Upper lobe of right lung (tissue), 1 donor: ENCODE data around the gene EHD4. TPM values are rescaled to one million over a fixed set of nuclear protein-coding genes. Genes with fewer than 3 reads are reported as not detected.

Source experiments
- ATAC-seq: fragments of 200-7000 bp; cut with Tn5 transposase; one replicate; pipeline ENCODE4 v1.9.1; 2020; ENCODE audit warnings: mild to moderate bottlenecking, moderate library complexity
- DNase-seq: peaks from one replicate; pipeline ENCODE4 v3.0.0-alpha.2; 2020
- H3K27ac ChIP-seq: fragments of 200-600 bp; one replicate; pipeline ENCODE4 v1.8.0; 2022
- H3K27me3 ChIP-seq: fragments of 200-600 bp; one replicate; pipeline ENCODE4 v1.8.0; 2022; ENCODE audit warnings: mild to moderate bottlenecking
- H3K36me3 ChIP-seq: fragments of 200-600 bp; one replicate; pipeline ENCODE4 v1.8.0; 2022
- H3K4me1 ChIP-seq: fragments of 200-600 bp; one replicate; pipeline ENCODE4 v1.8.0; 2022
- H3K4me3 ChIP-seq: fragments of 200-600 bp; one replicate; pipeline ENCODE4 v1.8.0; 2022; ENCODE audit warnings: mild to moderate bottlenecking
- H3K9me3 ChIP-seq: fragments of 200-600 bp; one replicate; pipeline ENCODE4 v1.8.0; 2022
- intact Hi-C: fragments of 100-400 bp; cut with DNase I; formaldehyde crosslinking; loops from one replicate; pipeline ENCODE4 v1.11.0; 2022
- total RNA-seq: library from RNA; stranded (reverse); fragmentation: NEBNext Ultra II Directional; extraction: Animal tissue kit (Norgen Biotek cat#: 25700); gene quantifications from one replicate; pipeline ENCODE4 v1.2.1, GENCODE V29; 2021
- TF ChIP-seq, protein P1 (sequence below): fragments of 200-600 bp; IDR thresholded peaks from one replicate; pipeline ENCODE4 v1.8.0; 2022; ENCODE audit warnings: antibody characterized with exemption
- donor health status: DM: no; HTN: yes; CAD: no; lungs with severe emphysema.

EHD4 gene
- total RNA-seq, 1 donor from 2014 or later, result 39.5 TPM

DNA sequence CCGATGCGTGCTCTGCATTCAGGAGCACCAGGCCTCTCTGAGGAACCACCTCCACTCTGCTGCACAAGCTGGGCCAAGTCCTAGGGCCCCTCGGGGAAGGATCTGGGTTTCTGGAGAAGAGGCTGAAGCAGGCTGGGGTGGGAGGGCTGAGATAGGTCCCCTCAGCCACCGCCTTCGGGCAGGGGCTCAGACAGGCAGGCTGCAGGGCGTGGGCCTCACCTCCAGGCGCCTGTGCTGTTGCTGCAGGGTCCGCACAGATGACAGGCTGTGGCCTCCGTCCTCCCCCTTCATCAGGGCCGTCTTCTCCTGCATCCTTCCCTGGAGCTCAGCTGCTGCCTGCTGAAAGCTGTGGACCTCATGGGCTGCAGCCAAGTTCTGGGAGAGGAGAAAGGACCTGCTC, 118.5 kb downstream of the EHD4 start:
- ATAC-seq (no peak), DNase-seq (no peak)
- H3K4me1 ChIP-seq, result no peaks in the 10 kb centered on the region
- H3K36me3 ChIP-seq, result no peaks in the 10 kb centered on the region
- TF ChIP-seq, protein P1, sequence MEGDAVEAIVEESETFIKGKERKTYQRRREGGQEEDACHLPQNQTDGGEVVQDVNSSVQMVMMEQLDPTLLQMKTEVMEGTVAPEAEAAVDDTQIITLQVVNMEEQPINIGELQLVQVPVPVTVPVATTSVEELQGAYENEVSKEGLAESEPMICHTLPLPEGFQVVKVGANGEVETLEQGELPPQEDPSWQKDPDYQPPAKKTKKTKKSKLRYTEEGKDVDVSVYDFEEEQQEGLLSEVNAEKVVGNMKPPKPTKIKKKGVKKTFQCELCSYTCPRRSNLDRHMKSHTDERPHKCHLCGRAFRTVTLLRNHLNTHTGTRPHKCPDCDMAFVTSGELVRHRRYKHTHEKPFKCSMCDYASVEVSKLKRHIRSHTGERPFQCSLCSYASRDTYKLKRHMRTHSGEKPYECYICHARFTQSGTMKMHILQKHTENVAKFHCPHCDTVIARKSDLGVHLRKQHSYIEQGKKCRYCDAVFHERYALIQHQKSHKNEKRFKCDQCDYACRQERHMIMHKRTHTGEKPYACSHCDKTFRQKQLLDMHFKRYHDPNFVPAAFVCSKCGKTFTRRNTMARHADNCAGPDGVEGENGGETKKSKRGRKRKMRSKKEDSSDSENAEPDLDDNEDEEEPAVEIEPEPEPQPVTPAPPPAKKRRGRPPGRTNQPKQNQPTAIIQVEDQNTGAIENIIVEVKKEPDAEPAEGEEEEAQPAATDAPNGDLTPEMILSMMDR, result no peak
- H3K4me3 ChIP-seq, result no peak overlapping the region
- H3K27me3 ChIP-seq, result no peaks in the 10 kb centered on the region
- intact Hi-C loops, result no loop called here
- H3K9me3 ChIP-seq, result no peaks in the 10 kb centered on the region
- H3K27ac ChIP-seq, result no peak overlapping the region

DNA sequence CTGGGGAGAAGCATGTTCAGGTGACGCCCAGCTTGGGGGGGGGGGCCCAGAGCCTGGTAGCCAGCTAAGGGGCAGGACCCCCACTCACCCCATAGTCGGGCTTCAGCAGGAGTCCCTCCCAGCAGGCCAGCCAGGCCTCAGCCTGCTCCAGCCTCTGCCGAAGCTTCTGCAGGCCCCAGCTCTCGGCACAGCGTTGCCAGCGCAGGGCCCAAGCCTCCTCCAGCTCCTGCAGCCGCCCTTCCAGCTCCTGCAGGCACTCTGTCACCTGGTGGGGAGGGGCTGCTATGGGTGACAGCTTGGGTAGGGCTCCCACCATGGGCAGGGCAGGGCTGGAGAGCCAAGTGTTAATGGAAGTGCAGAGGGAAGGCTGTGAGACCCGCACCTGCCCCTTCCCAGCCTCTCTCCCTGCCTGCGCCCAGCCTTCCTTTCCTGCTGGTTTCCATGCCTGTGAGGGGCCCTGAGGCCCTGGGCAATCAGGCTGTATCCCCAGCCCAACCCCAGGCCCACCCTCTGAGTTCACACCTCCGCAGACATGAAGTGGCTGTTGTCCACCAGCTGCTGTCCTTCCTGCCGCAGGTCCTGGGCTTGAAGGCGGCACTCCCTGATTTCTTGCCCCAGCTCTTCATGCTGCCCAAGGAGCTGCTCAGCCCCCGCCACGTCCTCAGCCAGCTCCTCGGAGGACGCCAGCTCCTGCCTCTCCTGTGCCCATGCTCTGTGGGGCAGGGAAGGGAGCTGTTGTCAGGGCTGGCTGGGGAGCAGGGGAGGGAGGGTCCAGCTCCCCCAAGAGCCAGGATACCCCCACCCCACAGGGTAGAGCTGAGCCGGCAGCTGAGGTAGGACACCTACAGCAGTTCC, 119.4 kb downstream of the EHD4 start:
- intact Hi-C loops, result no loop called here
- Histone ChIP-seq H3K27me3 (no peaks in the 10 kb centered on the region), H3K4me1 (no peaks in the 10 kb centered on the region), H3K9me3 (no peaks in the 10 kb centered on the region), H3K4me3 (no peak overlapping the region), H3K27ac (no peak overlapping the region), H3K36me3 (peaks cover 5% of the 10 kb centered on the region)
- TF ChIP-seq, protein P1, result no peak
- ATAC-seq (peak; percentile 10), DNase-seq (no peak)

DNA sequence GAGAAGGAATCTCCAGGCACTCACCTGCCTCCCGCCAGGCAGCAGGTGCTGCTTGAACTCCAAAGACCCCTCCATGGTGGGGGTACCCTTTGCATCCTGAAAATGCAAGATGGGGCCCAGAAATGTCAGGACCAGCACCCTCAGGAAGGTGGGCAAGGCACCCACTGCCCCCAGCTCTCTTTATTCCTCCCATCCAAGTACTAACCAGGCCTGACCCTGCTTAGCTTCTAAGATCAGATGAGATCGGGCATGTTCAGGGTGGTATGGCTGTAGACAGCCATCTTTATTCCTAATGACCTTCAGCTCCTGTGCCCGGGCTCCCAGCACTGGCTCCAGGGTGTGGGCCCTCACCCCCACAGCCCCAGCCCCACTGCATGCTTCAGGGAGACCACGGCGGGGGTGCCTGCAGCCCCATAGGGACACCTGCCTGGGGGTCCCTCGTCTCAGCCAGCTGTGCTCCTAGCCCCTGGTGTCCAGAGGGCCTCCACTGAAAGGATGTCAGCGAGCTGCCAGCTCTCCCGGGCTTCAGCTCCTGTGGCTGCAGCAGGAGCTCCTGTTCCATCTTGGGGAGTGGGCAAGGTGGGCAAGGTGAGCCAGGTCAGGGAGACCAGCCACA, 120.5 kb downstream of the EHD4 start:
- Histone ChIP-seq H3K27me3 (no peaks in the 10 kb centered on the region), H3K9me3 (no peaks in the 10 kb centered on the region), H3K4me3 (no peak overlapping the region), H3K36me3 (peaks cover 16% of the 10 kb centered on the region), H3K4me1 (no peaks in the 10 kb centered on the region), H3K27ac (no peak overlapping the region)
- TF ChIP-seq, protein P1, result no peak
- DNase-seq (no peak), ATAC-seq (no peak)
- intact Hi-C loops, result no loop called here

DNA sequence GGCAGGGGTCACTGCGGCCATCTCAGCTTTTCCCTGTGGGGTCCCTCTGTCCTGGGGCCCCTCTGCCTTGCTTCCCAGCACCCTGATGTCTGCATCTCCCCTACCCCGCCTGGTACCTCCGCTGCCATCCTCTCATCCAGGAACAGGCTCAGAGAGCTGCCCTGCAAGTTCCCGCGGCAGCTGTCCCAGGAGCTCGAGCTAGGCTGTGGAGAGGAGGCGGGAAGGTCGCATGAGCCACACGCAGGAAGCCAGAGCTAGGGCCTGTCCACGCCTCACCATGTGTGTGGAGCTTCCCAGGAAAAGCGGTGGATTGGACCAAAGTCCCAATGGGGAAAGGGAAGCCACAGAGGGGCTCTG, 121.2 kb downstream of the EHD4 start:
- TF ChIP-seq, protein P1, result no peak
- Histone ChIP-seq H3K27me3 (no peaks in the 10 kb centered on the region), H3K27ac (no peak overlapping the region), H3K36me3 (peaks cover 23% of the 10 kb centered on the region), H3K4me3 (no peak overlapping the region), H3K9me3 (no peaks in the 10 kb centered on the region), H3K4me1 (no peaks in the 10 kb centered on the region)
- DNase-seq (no peak), ATAC-seq (peak; percentile 2)
- intact Hi-C loops, result no loop called here

DNA sequence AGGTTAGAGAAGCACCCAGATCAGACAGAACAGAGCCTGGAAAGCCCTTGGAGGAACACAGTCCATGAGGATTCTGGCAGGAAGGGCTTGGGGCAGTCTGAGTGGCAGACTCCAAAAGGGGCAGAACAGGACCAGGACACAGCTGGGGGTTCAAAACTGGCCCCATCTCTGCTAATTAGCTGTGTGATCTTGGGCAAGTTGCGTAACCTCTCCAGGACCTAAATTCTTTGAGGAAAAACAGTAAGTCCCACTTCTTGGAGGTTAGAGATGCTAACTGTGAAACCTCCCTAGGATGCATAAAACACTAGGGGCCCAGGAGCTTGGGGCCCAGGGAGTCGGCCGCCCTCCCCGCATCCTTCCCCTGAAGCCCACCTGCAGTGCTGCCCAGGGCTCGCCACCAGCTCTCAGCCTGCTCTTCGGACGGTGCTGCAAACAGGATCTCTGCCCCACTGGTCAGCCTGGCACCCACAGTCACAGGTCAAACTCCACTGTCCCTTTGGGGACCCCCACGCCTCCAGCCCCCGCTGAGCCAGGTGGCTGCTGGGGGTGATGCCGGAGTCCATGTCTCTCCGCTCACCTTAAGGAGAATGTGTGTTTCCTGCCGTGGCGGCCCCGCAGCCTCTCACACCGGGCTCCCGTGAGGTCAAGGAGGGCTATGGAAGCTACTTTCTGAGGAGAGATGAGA, 121.7 kb downstream of the EHD4 start:
- Histone ChIP-seq H3K4me1 (no peaks in the 10 kb centered on the region), H3K27ac (no peak overlapping the region), H3K27me3 (no peaks in the 10 kb centered on the region), H3K36me3 (peaks cover 28% of the 10 kb centered on the region), H3K4me3 (no peak overlapping the region), H3K9me3 (no peaks in the 10 kb centered on the region)
- ATAC-seq, result no peak
- TF ChIP-seq, protein P1, result no peak
- intact Hi-C loops, result no loop called here
- no peak for DNase-seq
